Thyroid gland (tissue), 4 donors: ENCODE measurements around the gene ELF5.

ENCODE experiments used
- CTCF ChIP-seq, 6 experiments: fragments of 200-600 bp in 3 of 6; fragments of 450-650 bp in 3 of 6; sonication (generic) in 3 of 6; IDR thresholded peaks; one replicate each; pipeline ENCODE4 v1.5.1; 2016 to 2019; ENCODE audit warnings: antibody characterized with exemption in 6 of 6, mild to moderate bottlenecking in 2 of 6, inconsistent platforms in 1 of 6, moderate library complexity in 1 of 6
- POLR2A ChIP-seq, 2 donors: fragments of 450-650 bp; IDR thresholded peaks; one replicate each; pipeline ENCODE4 v1.6.1; 2017; ENCODE audit warnings: antibody characterized with exemption in 2 of 2, mild to moderate bottlenecking in 2 of 2, moderate library complexity in 1 of 2

- peak in 5 of 6 experiments; percentile 23 to 62 (median 46) for TF ChIP-seq CTCF (IDR thresholded peaks at IDR 0.05)
- TF ChIP-seq POLR2A (IDR thresholded peaks at IDR 0.05): no peak
Observed at GRCh38 chr11:34512840-34513681, 533 bp downstream of the ELF5 start.
